WERI-Rb-1 (cell line): Measurements from ENCODE around the gene ELF2.

ENCODE experiments used
- DNase-seq: peaks from one replicate; pipeline ENCODE4 v3.0.0-alpha.2; 2020
- H3K27ac ChIP-seq: fragments of 250-450 bp; sonication (Bioruptor Pico); 2 replicates; pipeline ENCODE4 v1.5.1; 2020; ENCODE audit warnings: mild to moderate bottlenecking, moderate library complexity
- H3K27me3 ChIP-seq: fragments of 250-450 bp; sonication (Bioruptor Pico); 2 replicates; pipeline ENCODE4 v1.5.1; 2021; ENCODE audit warnings: mild to moderate bottlenecking, low read depth, moderate library complexity; ENCODE audit not compliant: insufficient read depth, severe bottlenecking
- H3K36me3 ChIP-seq: fragments of 250-450 bp; sonication (Bioruptor Pico); 2 replicates; pipeline ENCODE4 v1.5.1; 2020; ENCODE audit warnings: mild to moderate bottlenecking, moderate library complexity
- H3K4me3 ChIP-seq: 2 replicates; pipeline ENCODE4 v1.5.1; 2011; ENCODE audit warnings: low read depth, mild to moderate bottlenecking, control low read depth, low read length
- H3K9me3 ChIP-seq: fragments of 250-450 bp; sonication (Bioruptor Pico); 2 replicates; pipeline ENCODE4 v1.5.1; 2021; ENCODE audit warnings: mild to moderate bottlenecking, moderate library complexity; ENCODE audit not compliant: severe bottlenecking
- TF ChIP-seq, protein P1 (sequence below): IDR thresholded peaks from 2 replicates; pipeline ENCODE4 v1.5.1; 2011; ENCODE audit warnings: low read depth, mild to moderate bottlenecking, control low read depth, inconsistent platforms, low read length

The ELF2 gene

DNA sequence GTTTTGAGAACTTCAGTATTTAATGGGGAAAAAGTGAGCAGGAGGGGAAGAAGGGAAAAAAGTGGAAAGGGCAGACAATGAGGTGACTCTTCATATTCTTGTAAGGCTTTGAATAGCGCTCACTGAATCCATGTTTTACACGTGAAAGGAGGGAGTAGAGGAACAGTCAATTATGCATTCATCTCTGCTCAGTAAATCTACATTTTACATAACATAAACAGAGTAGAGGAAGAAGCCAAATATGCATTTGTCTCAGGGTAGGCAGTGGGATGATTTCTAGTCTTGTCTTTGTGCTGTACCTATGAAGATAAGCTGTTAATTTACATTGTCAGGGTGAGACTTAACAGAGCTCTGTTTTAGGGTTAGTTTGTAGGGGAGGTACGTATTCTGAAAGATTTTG is 19.4 kb upstream of the ELF2 start:
- TF ChIP-seq, protein P1, sequence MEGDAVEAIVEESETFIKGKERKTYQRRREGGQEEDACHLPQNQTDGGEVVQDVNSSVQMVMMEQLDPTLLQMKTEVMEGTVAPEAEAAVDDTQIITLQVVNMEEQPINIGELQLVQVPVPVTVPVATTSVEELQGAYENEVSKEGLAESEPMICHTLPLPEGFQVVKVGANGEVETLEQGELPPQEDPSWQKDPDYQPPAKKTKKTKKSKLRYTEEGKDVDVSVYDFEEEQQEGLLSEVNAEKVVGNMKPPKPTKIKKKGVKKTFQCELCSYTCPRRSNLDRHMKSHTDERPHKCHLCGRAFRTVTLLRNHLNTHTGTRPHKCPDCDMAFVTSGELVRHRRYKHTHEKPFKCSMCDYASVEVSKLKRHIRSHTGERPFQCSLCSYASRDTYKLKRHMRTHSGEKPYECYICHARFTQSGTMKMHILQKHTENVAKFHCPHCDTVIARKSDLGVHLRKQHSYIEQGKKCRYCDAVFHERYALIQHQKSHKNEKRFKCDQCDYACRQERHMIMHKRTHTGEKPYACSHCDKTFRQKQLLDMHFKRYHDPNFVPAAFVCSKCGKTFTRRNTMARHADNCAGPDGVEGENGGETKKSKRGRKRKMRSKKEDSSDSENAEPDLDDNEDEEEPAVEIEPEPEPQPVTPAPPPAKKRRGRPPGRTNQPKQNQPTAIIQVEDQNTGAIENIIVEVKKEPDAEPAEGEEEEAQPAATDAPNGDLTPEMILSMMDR = no peak
- no peaks in the 10 kb centered on the region for H3K36me3 ChIP-seq
- no peaks in the 10 kb centered on the region for H3K27me3 ChIP-seq
- no peaks in the 10 kb centered on the region for H3K9me3 ChIP-seq
- DNase-seq = no peak
- no peak overlapping the region for H3K27ac ChIP-seq
- H3K4me3 ChIP-seq = no peak overlapping the region

GRCh38 chr4:139191373-139191772 is 14.4 kb upstream of the ELF2 start:
- no peak for DNase-seq
- Histone ChIP-seq H3K4me3 (no peak overlapping the region), H3K9me3 (no peaks in the 10 kb centered on the region), H3K27ac (no peak overlapping the region), H3K27me3 (no peaks in the 10 kb centered on the region), H3K36me3 (no peaks in the 10 kb centered on the region)
- TF ChIP-seq, protein P1 = no peak

- Histone ChIP-seq H3K9me3 (no peaks in the 10 kb centered on the region), H3K27me3 (no peaks in the 10 kb centered on the region), H3K27ac (no peak overlapping the region), H3K36me3 (no peaks in the 10 kb centered on the region), H3K4me3 (no peak overlapping the region)
- no peak for DNase-seq
- TF ChIP-seq, protein P1 = no peak
These were observed 13.0 kb upstream of the ELF2 start for GRCh38 chr4:139189972-139190371.

- Histone ChIP-seq H3K9me3 (no peaks in the 10 kb centered on the region), H3K4me3 (no peak overlapping the region), H3K36me3 (no peaks in the 10 kb centered on the region), H3K27ac (no peak overlapping the region), H3K27me3 (no peaks in the 10 kb centered on the region)
- no peak for DNase-seq
- TF ChIP-seq, protein P1 = no peak
These were observed 12.4 kb upstream of the ELF2 start for GRCh38 chr4:139189417-139189749.

DNA sequence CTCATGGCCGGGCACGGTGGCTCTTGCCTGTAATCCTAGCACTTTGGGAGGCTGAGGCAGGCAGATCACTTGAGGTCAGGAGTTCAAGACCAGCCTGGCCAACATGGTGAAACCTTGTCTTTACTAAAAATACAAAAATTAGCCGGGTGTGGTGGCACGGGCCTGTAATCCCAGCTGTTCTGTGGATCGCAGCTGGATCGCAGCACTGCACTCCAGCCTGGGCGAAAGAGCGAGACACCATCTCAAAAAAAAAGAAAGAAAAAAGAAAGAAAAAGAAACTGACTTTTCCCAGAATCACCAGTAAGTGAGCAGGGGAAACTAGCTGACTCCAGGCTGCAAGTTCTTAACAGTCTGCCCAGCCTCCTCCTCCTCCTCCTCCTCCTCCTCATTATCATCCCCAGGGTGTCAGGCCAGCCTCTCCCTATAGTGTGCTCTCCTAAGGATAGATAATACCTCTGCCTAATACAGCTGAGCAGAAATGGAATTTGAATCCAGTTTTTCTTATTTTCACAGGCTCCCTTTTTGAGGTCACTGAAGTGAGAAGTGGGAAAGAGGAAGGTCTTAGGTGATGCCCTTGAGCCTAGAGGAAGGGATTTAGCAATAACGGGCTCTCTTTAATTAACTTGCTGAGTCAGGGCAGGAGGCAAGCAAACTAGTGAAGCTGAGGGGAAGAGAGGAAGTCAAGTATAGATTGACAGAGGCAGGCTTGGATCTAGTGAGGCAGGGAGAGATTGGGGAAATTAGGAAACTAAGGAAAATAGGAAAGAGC is 11.8 kb upstream of the ELF2 start:
- TF ChIP-seq, protein P1 = no peak
- H3K27me3 ChIP-seq = no peaks in the 10 kb centered on the region
- H3K36me3 ChIP-seq = no peaks in the 10 kb centered on the region
- H3K27ac ChIP-seq = no peak overlapping the region
- H3K4me3 ChIP-seq = no peak overlapping the region
- DNase-seq = no peak
- no peaks in the 10 kb centered on the region for H3K9me3 ChIP-seq

DNA sequence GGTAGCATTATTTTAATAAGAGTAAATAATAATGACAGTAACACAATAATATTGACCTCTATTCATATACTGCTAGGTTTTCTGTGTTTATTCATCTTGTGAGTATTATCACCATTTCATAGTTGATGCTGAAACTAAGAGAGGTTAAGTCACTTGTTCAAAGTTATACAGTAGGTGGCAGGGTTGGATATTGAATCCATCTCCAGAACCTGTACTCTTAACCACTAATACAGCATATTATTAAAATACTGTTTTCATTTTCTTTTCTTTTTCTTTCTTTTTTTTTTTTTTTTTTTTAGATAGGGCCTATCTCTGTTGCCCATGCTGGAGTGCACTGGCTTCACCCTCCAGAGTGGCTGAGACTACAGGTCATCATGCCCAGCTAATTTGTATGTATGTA is 7.1 kb upstream of the ELF2 start:
- Histone ChIP-seq H3K27me3 (no peaks in the 10 kb centered on the region), H3K27ac (no peak overlapping the region), H3K9me3 (no peaks in the 10 kb centered on the region), H3K36me3 (no peaks in the 10 kb centered on the region), H3K4me3 (no peak overlapping the region)
- no peak for DNase-seq
- TF ChIP-seq, protein P1 = no peak
